Urinary bladder (tissue), 4 donors: ENCODE results near the gene APOO. TPM values are rescaled to one million over a fixed set of nuclear protein-coding genes. Genes with fewer than 3 reads are reported as not detected.
A peak's percentile ranks its signal among the peaks of the same experiment; 100 is the strongest.
"Not testable (repeated sequence)": the region's sequence is repeated elsewhere in the genome, so short reads cannot be mapped to it uniquely, and the experiment has no call there.

Experiments
- DNase-seq: peaks from one replicate; pipeline ENCODE4 v3.0.0-alpha.2; 2015; ENCODE audit errors: extremely low spot score
- H3K27ac ChIP-seq: one replicate; pipeline ENCODE4 v1.5.1; 2013; ENCODE audit warnings: low read depth, mild to moderate bottlenecking, moderate library complexity
- H3K36me3 ChIP-seq: one replicate; pipeline ENCODE4 v1.6.1; 2013; ENCODE audit warnings: mild to moderate bottlenecking, moderate library complexity; ENCODE audit not compliant: insufficient read depth
- H3K4me1 ChIP-seq: one replicate; pipeline ENCODE4 v1.6.1; 2013; ENCODE audit warnings: mild to moderate bottlenecking, moderate library complexity; ENCODE audit not compliant: insufficient read depth
- H3K4me3 ChIP-seq: one replicate; pipeline ENCODE4 v1.5.1; 2013; ENCODE audit warnings: low read depth, low read length
- WGBS: extraction: QIAGEN DNeasy Blood & Tissue Kit; methylation state at CpG from one replicate; pipeline ENCODE4 v1.1.7; 2013; 5-methylcytosine and 5-hydroxymethylcytosine counted together
- polyA plus RNA-seq: library from polyadenylated mRNA; stranded (reverse); fragments of 200-250 nt; gene quantifications from one replicate; pipeline ENCODE4 v1.2.3, GENCODE V29; 2013
- total RNA-seq: library from RNA; depleted of rRNA; stranded (reverse); fragments of >200 nt; gene quantifications from one replicate; pipeline ENCODE4 v1.2.3, GENCODE V29; 2014
- donor health status: healthy with polysubstance abuse.
- donor health status: healthy.

Gene APOO
- total and polyA plus RNA-seq, 2 donors, result 10.6 to 10.9 TPM

DNA sequence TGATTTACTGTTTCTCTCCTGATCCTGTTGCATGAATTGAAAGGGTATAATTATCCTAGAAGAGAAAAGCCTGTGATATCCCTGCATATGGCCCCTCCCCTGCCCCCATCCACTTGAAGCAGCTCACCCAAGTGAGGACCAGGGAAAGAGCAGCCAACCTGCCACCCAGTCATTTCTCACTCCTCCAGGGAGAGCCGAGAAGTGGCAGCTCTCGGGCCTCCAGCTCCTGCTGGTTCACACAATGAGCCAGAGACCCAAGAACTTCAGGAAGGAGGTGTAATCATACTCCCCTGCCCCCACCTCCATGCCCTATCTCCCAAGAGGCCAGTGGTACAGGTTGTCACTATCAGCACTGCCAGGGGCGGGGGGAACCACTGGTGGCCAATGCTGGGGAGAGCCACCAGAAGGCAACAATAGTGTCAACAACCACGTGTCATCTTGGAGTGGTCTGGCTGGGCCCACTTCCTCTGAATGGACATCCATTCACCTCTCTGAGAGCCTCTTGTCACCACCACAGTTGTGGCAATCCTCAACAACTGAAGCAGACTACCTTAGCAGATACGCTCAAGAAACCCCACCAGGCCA is 42.9 kb downstream of the APOO start:
- Histone ChIP-seq H3K4me1 (no peaks in the 10 kb centered on the region), H3K4me3 (no peak overlapping the region), H3K36me3 (no peaks in the 10 kb centered on the region), H3K27ac (no peak overlapping the region)
- WGBS, result 94% methylated on average over 5 of the region's 5 CpGs
- DNase-seq, result no peak

- DNase-seq, H3K27ac ChIP-seq: not testable (repeated sequence)
- WGBS, result 98% methylated on average over 2 of the region's 2 CpGs
Observed at GRCh38 chrX:23861952-23862351, 45.8 kb downstream of the APOO start.

DNA sequence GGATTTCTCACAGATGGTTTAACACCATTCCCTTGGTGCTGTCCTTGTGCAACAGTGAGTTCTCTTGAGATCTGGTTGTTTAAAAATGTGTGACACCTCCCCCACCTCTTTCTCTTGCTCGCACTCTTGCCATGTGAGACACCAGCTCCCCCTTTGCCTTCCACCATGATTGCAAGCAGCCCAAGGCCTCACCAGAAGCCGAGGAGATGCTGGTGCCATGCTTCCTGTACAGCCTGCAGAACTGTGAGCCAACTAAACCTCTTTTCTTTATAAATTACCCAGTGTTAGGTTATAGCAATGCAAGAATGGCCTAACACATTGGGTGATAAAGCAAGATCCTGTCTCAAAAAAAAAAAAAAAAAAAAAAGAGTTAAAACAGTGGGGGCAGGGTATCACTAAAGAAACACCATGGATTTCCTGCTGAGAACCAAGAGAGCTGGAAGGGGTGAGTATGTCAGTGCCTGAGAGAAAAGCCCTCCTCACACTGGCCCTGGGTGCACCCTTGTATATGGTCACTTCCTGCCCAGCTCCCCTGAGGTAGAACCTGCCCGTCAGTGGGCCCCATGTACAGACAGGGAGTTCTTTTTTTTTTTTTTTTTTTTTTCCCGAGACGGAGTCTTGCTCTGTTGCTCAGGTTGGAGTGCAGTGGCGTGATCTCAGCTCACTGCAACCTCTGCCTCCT is 46.4 kb downstream of the APOO start:
- Histone ChIP-seq H3K4me3 (no peak overlapping the region), H3K36me3 (no peaks in the 10 kb centered on the region), H3K4me1 (no peaks in the 10 kb centered on the region), H3K27ac (no peak overlapping the region)
- no peak for DNase-seq
- 96% methylated on average over 6 of the region's 6 CpGs for WGBS

More at GRCh38 chrX:23861952-23862351, 45.8 kb downstream of the APOO start:
- not testable (repeated sequence) for H3K4me3 ChIP-seq, H3K36me3 ChIP-seq, H3K4me1 ChIP-seq

DNA sequence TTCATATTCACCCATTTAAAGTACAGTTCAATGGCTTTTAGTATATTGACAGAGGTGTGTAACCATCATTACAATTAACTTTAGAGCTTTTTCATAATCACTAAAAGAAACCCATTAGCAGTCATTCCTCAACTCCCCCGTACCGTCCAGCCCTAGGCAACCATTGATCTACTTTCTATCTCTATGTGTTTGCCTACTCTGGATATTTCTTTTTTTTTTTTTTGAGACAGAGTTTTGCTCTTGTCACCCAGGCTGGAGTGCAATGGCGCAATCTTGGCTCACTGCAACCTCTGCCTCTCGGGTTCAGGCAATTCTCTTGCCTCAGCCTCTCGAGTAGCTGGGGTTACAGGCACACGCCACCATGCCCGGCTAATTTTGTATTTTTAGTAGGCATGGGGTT is 48.5 kb downstream of the APOO start:
- not testable (repeated sequence) for H3K4me1 ChIP-seq, H3K27ac ChIP-seq, DNase-seq, H3K4me3 ChIP-seq, H3K36me3 ChIP-seq
- 95% methylated on average over 7 of the region's 7 CpGs for WGBS

DNA sequence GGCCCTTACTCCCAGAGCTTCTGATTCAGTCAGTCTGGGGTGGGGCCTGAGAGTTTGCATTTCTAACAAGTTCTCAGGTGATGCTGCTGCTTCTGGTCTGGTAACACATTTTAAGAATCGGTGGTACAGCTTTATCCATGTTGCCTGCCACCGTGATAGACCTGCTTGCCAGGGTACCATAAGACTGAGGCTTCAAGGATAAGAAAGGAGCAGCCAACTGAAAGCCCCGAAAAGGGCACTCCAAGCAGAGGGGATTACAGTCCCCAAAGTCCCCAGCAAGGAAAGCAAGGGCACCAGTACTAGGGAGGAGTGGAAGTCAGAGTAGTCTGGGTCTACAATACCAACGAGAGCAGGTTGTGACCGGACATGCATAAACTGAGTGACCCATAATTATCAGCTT is 49.8 kb downstream of the APOO start:
- 95% methylated on average over 5 of the region's 5 CpGs for WGBS
- DNase-seq, result no peak

GRCh38 chrX:23857363-23857762 is 50.4 kb downstream of the APOO start:
- Histone ChIP-seq H3K4me3 (no peak overlapping the region), H3K36me3 (no peaks in the 10 kb centered on the region), H3K27ac (no peak overlapping the region), H3K4me1 (no peaks in the 10 kb centered on the region)
- DNase-seq, result no peak

More for the DNA sequence above, 49.8 kb downstream of the APOO start:
- Histone ChIP-seq H3K36me3 (no peaks in the 10 kb centered on the region), H3K4me1 (no peaks in the 10 kb centered on the region), H3K4me3 (no peak overlapping the region), H3K27ac (no peak overlapping the region)

DNA sequence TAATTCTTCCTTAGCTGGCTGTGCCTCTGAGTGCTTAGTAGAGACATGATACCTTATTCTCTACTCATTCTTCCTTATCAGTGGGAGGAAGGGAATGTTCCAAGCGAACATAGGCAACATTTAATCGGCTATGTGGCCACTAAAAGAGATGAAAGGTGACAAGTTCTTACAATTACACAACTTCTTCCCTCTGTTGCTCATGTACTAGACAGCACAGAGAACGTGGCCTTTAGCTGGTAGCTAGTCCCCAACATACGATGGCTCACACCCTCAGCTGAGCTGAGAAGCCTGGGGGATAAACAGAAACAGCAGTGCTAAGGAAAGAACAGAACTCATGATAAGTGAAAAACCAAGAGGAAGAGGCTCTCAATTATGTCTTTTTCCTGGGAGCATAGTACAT is 52.2 kb downstream of the APOO start:
- Histone ChIP-seq H3K27ac (no peak overlapping the region), H3K4me1 (no peaks in the 10 kb centered on the region), H3K36me3 (no peaks in the 10 kb centered on the region), H3K4me3 (no peak overlapping the region)
- no peak for DNase-seq
- WGBS, result 95% methylated on average over 4 of the region's 4 CpGs

- WGBS, result 95% methylated on average over 3 of the region's 3 CpGs
- no peaks in the 10 kb centered on the region for H3K4me1 ChIP-seq
- no peak for DNase-seq
- H3K36me3 ChIP-seq, result no peaks in the 10 kb centered on the region
- H3K4me3 ChIP-seq, result no peak overlapping the region
- no peak overlapping the region for H3K27ac ChIP-seq
Observed at GRCh38 chrX:23854945-23855344, 52.8 kb downstream of the APOO start.

DNA sequence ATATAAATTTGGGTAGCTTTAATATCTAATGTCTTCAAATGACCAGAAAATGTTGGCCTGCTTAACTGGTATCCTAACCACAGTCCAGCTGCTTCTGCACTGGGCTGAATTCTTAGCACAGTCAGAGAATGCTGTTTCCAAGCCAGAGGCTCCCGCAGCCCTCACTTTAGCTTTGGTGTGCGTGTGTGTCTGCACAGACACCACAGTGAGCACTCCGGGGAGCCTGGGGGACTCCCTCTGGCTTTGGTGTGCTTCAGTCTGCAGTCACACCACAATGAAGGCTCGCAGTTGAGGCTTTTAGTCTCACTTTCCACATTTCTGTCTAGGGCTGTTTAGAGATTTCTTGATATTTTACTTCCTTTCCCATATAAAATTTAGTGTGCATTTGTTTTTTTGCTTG is 53.6 kb downstream of the APOO start:
- H3K4me3 ChIP-seq, result no peak overlapping the region
- DNase-seq, result no peak
- H3K4me1 ChIP-seq, result no peaks in the 10 kb centered on the region
- WGBS, result 77% methylated on average over 4 of the region's 4 CpGs
- H3K27ac ChIP-seq, result no peak overlapping the region
- H3K36me3 ChIP-seq, result no peaks in the 10 kb centered on the region

DNA sequence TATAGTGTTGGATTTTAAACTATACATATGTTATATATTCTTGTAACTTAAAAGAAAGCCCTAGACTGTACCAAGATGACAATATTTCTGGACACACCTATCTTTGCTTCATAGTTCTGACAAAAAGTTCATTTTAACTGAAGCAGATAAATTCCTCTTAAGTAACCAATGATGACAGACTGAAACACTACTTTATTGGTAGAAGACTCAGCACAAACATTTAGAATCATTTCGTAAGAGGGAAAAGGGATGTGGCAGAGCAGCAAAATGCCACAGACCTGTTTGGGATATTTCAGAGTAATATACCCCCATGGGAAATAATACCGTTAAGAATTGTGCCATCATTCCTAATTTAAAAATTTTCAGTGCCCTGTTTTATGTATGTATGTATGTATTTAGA is 56.2 kb downstream of the APOO start:
- H3K36me3 ChIP-seq, result no peaks in the 10 kb centered on the region
- DNase-seq, result no peak
- no peak overlapping the region for H3K27ac ChIP-seq
- 94% methylated on average over 2 of the region's 2 CpGs for WGBS
- H3K4me3 ChIP-seq, result no peak overlapping the region
- H3K4me1 ChIP-seq, result no peaks in the 10 kb centered on the region

GRCh38 chrX:23849241-23849640 is 58.5 kb downstream of the APOO start:
- no peaks in the 10 kb centered on the region for H3K36me3 ChIP-seq
- no peak for DNase-seq
- WGBS, result 95% methylated on average over 5 of the region's 5 CpGs
- H3K4me1 ChIP-seq, result no peaks in the 10 kb centered on the region
- H3K27ac ChIP-seq, result no peak overlapping the region
- H3K4me3 ChIP-seq, result no peak overlapping the region

DNA sequence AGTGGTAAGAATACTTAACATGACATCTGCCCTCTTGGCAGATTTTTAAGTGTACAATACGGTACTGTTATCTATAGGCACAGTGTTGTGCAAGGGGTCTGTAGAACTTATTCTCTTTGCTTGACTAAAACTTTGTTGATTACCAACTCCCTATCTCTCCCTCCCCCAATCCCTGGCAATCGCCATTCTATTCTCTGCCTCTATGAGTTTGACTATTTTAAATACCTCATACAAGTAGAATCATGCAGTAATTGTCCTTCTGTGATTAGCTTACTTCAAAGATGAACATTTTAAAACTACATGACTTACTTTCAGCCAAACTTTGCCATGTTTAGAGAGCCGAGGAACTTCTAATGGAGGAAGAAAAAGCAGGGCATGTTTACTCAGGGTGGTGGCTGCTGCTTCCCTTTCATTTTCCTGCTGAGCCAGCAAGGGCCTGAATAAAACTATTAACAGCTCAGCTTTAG is 62.4 kb downstream of the APOO start:
- DNase-seq, result peak; percentile 11
- WGBS, result 32% methylated on average over 3 of the region's 3 CpGs
- Histone ChIP-seq H3K27ac (peak overlapping the region; percentile 38), H3K4me1 (no peaks in the 10 kb centered on the region), H3K36me3 (no peaks in the 10 kb centered on the region), H3K4me3 (no peak overlapping the region)

GRCh38 chrX:23844502-23845138 is 63.1 kb downstream of the APOO start:
- H3K4me3 ChIP-seq, result no peak overlapping the region
- no peaks in the 10 kb centered on the region for H3K4me1 ChIP-seq
- H3K27ac ChIP-seq, result no peak overlapping the region
- WGBS, result 59% methylated on average over 7 of the region's 7 CpGs
- no peaks in the 10 kb centered on the region for H3K36me3 ChIP-seq
- no peak for DNase-seq

- WGBS, result 95% methylated on average over 4 of the region's 4 CpGs
- Histone ChIP-seq H3K4me1 (no peaks in the 10 kb centered on the region), H3K27ac (no peak overlapping the region), H3K36me3 (no peaks in the 10 kb centered on the region), H3K4me3 (no peak overlapping the region)
- DNase-seq, result no peak
Observed at GRCh38 chrX:23841847-23842522, 65.8 kb downstream of the APOO start.
